GM12801 (cell line): ENCODE results near the gene SLC41A2.

Experiments
- TF ChIP-seq, protein P1 (sequence below): IDR thresholded peaks from one replicate; pipeline ENCODE4 v1.5.1; 2011; ENCODE audit warnings: control low read depth; ENCODE audit not compliant: insufficient read length; ENCODE audit errors: extremely low read depth

The SLC41A2 gene

DNA sequence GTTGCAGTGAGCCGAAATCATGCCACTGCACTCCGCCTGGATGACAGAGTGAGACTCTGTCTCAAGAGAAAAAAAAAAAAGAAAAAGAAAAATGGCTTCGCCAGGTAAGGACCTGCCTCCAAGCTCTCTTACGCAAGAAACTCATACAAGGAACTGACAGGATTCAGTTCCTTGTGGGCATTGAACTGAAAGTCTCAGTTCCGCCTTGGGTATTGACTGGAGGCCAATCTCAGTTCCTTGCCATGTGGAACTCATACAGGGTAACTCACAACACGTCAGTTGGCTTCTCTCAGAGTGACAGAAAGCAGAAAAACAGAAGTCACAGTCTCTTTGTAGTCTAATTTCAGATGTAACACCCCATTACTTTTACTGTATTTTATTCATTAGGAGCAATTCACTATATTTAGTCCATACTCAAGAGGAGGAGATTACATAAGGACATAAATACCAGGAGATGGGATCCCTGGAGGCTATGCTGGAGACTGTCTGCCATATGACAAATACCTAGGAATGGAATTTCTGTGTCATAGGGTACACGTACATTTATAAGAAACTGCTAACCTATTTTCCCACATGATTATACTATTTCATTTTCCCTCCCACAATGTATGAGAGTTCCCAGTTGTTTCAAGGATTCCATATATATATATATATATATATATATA, 16.7 kb upstream of the SLC41A2 start:
- TF ChIP-seq, protein P1, sequence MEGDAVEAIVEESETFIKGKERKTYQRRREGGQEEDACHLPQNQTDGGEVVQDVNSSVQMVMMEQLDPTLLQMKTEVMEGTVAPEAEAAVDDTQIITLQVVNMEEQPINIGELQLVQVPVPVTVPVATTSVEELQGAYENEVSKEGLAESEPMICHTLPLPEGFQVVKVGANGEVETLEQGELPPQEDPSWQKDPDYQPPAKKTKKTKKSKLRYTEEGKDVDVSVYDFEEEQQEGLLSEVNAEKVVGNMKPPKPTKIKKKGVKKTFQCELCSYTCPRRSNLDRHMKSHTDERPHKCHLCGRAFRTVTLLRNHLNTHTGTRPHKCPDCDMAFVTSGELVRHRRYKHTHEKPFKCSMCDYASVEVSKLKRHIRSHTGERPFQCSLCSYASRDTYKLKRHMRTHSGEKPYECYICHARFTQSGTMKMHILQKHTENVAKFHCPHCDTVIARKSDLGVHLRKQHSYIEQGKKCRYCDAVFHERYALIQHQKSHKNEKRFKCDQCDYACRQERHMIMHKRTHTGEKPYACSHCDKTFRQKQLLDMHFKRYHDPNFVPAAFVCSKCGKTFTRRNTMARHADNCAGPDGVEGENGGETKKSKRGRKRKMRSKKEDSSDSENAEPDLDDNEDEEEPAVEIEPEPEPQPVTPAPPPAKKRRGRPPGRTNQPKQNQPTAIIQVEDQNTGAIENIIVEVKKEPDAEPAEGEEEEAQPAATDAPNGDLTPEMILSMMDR, result no peak

GRCh38 chr12:104973250-104973649, 15.2 kb upstream of the SLC41A2 start:
- TF ChIP-seq, protein P1, result no peak

GRCh38 chr12:104971306-104971705, 13.2 kb upstream of the SLC41A2 start:
- TF ChIP-seq, protein P1, result no peak

DNA sequence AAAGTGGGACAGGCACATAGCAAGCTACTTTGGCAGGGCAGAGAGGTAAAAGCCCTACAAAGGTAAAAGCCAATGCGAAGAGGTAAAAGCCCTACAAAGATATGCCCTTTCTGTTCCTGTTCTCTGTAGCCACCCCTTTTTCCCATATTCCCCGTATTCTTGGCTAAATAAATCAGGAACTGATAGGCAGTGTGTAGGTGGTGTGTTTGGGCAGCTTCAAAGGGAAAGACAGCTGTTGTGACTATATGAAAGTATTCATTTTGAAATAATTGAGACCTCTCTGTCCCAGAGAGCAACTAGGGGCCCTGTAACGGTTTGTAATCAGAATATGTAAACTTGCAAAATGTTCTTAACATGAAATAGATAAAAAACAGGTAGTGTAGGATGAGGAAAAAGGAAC, 11.3 kb upstream of the SLC41A2 start:
- TF ChIP-seq, protein P1, result no peak

DNA sequence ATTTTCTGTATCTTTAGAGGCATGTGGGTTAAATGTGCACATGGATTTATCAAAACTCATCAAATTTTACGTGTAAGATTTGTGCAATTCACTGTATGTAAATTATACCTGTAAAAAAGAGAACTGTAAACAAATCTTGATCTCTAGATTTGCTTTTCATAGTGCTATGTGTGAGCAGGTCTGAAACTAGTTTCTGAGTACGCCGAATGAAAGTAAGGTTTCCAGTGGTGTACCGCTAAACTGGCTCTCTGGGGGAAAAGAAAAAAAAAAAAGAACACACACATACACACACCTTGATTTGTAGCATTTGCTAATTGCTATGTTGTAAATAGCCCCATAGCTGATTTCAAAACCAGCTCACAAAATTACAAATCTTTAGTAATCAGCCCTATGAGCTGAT, 8.6 kb upstream of the SLC41A2 start:
- TF ChIP-seq, protein P1, result no peak

GRCh38 chr12:104964856-104965205, 6.7 kb upstream of the SLC41A2 start:
- TF ChIP-seq, protein P1, result no peak

GRCh38 chr12:104964167-104964855, 6.2 kb upstream of the SLC41A2 start:
- TF ChIP-seq, protein P1, result no peak
